GM19395 (cell line): Measurements from ENCODE around the gene CYTH3.
"Not testable (repeated sequence)": the region's sequence is repeated elsewhere in the genome, so short reads cannot be mapped to it uniquely, and the experiment has no call there.

Experiments used
- ATAC-seq: cut with Tn5 transposase; IDR thresholded peaks from one replicate; pipeline ENCODE4 v1.9.1; 2021; ENCODE audit warnings: mild to moderate bottlenecking, moderate library complexity; ENCODE audit not compliant: unreplicated experiment

Gene CYTH3

GRCh38 chr7:6234384-6234783, 38.0 kb downstream of the CYTH3 start:
- no peak for ATAC-seq

GRCh38 chr7:6232534-6232933, 39.9 kb downstream of the CYTH3 start:
- ATAC-seq, result no peak

GRCh38 chr7:6232116-6232515, 40.3 kb downstream of the CYTH3 start:
- ATAC-seq, result no peak

DNA sequence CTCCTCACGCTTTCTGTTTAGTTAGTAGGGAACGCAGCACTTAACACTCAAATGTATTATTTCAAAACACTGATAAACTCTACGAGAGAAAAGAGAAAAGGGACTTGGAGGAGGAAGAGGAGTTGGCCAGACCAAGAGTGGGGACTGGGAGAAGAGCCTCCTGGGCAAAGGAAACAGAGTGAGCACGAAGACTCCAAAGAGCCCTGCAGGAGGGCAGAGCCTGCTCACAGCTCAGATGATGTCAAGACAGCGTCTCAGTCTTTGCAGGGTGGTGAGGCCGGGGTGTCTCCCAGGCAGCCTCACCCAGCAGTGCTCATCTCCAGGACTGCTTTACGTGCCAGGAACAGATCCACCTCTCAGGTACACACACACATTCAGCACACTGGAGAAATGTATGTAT, 41.2 kb downstream of the CYTH3 start:
- ATAC-seq, result no peak

DNA sequence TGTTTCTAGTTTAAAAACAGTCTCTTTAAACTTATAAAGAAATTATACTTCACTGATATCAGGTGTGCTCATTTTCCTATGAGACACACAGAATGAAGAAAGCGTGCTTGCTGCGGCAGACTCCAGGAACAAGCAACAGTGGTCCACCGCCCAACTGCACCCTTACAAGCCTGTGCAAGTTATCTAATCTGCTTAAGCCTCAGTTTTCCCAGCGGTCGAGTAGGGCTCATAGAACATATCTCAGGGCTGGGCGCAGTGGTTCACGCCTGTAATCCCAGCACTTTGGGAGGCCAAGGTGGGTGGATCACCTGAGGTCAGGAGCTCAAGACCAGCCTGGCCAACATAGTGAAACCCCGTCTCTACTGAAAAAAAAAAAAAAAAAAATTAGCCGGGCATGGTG, 43.1 kb downstream of the CYTH3 start:
- not testable (repeated sequence) for ATAC-seq

GRCh38 chr7:6228361-6229229, 43.8 kb downstream of the CYTH3 start:
- ATAC-seq, result peak; percentile 88

DNA sequence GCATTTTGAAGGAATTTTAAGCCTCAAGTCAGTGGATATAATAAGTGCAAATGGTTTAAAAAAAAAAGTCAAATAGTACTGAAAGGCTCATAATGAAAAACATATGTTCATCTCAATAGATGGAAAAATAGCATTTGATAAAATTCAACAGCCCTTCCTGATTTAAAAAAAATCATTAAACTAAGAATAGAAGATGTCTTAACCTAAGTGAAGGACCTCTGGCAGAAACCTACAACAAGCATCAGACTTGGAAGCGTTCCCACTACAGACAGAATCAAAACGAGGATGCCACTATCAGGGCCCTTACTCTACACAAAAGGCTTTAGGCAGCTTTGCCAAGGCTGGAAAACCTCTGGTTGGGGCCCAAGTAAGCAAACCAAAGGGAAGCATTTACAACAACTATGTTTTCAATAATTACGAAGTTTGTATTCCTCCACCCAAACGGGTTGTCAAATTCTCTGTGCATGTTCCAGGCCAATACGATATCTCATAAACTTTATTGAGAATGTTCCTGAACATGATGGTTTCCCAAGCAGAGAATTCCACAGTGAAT, 45.1 kb downstream of the CYTH3 start:
- ATAC-seq, result no peak

GRCh38 chr7:6226194-6226799, 46.1 kb downstream of the CYTH3 start:
- no peak for ATAC-seq

DNA sequence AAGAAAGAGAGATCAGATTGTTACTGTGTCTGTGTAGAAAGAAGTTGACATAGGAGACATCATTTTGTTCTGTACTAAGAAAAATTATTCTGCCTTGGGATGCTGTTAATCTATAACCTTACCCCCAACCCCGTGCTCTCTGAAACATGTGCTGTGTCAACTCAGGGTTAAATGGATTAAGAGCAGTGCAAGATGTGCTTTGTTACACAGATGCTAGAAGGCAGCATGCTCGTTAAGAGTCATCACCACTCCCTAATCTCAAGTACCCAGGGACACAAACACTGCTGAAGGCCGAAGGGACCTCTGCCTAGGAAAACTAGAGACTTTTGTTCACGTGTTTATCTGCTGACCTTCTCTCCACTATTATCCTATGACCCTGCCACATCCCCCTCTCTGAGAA, 49.0 kb downstream of the CYTH3 start:
- ATAC-seq, result not testable (repeated sequence)

DNA sequence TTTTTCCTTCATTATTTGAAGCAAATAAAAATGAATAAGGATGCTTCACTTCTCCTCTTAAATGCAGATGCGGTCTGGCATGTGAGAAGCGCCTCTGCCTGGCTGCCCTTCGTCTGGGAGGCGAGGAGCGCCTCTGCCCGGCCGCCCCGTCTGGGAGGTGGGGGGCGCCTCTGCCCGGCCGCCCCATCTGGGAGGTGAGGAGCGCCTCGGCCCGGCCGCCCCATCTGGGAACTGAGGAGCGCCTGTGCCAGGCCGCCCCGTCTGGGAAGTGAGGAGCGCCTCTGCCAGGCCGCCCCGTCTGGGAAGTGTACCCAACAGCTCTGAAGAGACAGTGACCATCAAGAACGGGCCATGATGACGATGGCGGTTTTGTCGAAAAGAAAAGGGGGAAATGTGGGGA, 49.4 kb downstream of the CYTH3 start:
- not testable (repeated sequence) for ATAC-seq

GRCh38 chr7:6221340-6222319, 50.8 kb downstream of the CYTH3 start:
- no peak for ATAC-seq

DNA sequence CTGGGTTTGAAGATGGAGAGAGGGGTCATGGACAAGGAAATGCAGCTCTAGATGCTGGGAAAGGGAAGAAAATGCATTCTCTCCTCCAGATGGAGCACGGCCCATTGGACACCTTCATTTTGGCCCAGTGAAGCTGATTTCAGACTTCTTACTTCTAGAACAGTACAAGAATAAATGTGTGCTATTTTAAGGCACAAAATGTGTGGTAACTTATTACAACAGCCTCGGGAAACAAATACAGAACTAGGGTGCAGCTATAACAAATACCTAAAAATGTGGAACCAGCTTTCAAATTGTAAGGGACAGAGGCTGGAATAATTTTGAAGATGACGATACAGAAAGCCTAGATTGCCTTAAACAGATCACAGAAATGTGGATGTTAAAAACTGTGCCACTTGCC, 54.1 kb downstream of the CYTH3 start:
- no peak for ATAC-seq

DNA sequence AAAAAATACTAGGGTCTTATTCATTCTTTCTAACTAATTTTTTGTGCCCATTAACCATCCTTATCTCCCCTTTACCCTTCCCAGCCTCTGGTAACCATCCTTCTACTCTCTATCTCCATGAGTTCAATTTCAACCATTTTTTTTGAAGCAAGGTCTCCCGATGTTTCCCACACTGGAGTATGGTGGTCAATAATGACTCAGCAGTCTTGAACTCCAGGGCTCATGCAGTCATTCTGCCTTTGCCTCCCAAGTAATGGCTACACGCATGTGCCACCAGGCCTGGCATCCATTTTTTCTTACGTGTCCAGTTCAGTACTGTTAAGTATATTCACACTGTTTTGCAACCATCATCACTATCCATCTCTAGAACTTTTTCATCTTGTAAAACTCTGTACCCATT, 60.4 kb downstream of the CYTH3 start:
- ATAC-seq, result no peak

GRCh38 chr7:6210621-6211372, 61.6 kb downstream of the CYTH3 start:
- ATAC-seq, result no peak

- ATAC-seq, result no peak
Observed at GRCh38 chr7:6209340-6209739, 63.1 kb downstream of the CYTH3 start.

GRCh38 chr7:6208573-6209328, 63.7 kb downstream of the CYTH3 start:
- no peak for ATAC-seq

GRCh38 chr7:6205971-6206660, 66.3 kb downstream of the CYTH3 start:
- no peak for ATAC-seq

DNA sequence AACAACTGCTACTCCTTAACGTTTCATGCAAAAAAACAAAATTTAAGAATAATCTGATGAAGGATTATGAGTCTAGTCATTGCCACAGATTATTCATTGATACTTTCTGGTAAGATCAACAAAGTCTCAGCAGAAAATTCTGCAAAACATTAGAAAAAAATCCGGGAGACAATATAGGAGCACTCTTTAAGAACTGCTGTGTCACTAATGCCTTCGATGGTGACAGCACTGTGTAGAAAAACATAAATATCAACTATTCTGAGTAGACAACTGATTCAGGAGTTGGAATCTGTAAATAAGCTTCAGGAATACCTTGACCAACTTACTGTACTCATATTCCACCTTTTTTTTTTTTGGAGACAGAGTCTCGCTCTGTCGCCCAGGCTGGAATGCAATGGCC, 69.0 kb downstream of the CYTH3 start:
- no peak for ATAC-seq

DNA sequence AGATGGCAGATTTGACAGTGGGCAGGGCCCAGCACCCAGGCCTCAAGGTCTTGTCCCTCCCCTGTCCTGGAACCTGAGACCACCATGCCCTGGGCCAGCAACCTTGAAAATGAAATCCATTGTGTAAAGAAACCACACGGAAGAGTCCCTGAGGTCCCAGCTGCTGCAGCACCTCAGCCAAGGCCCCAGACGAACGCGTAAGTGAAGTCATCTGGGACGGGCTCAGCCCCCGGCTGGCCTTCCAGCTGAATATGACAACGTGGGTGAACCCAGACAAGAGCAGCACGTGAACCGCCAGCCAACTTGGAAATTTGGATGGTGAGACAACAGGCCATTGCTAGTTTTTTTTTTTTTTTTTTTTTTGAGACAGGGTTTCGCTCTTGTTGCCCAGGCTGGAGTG, 70.3 kb downstream of the CYTH3 start:
- ATAC-seq, result no peak
